ENCODE measurements around the gene RUFY1.

GRCh38 chr5:179599100-179599499 is 48.7 kb downstream of the RUFY1 start:
- TF ChIP-seq CTCF (conservative IDR thresholded peaks at IDR 0.05; ENCODE audit: low read length): no peak
- no peak for TF ChIP-seq EZH2phosphoT487 (IDR thresholded peaks at IDR 0.05; ENCODE audit: borderline replicate concordance, low read depth, low read length)

Measured in OCI-LY7 (cell line).